ENCODE data around the gene B3GALT5. TPM values are rescaled to one million over a fixed set of nuclear protein-coding genes. Genes with fewer than 3 reads are reported as not detected.

Gene B3GALT5
- polyA plus RNA-seq, 2 donors: 0.47 to 0.49 TPM

- WGBS, 2 donors: 77 to 84% methylated on average over 7 of the region's 7 CpGs
- H3K27me3 ChIP-seq (ENCODE audit: control insufficient read depth in 1 of 2, insufficient read depth in 2 of 2, low read length in 2 of 2): no peaks in the 10 kb centered on the region
- H3K27ac ChIP-seq (ENCODE audit: low read depth in 2 of 2, low read length in 1 of 2): no peak overlapping the region
- H3K4me3 ChIP-seq (ENCODE audit: low read depth in 1 of 2, low read length in 2 of 2): no peak overlapping the region
- no peaks in the 10 kb centered on the region for H3K4me1 ChIP-seq (ENCODE audit: control insufficient read depth in 2 of 2, insufficient read depth in 2 of 2, low read length in 1 of 2)
- no peaks in the 10 kb centered on the region for H3K36me3 ChIP-seq (ENCODE audit: control insufficient read depth in 2 of 2, insufficient read depth in 2 of 2, low read length in 1 of 2)
- no peaks in the 10 kb centered on the region for H3K9me3 ChIP-seq (ENCODE audit: control insufficient read depth in 2 of 2, insufficient read depth in 1 of 2, low read depth in 1 of 2, low read length in 1 of 2)
Measured at GRCh38 chr21:39696196-39696595, 83.5 kb downstream of the B3GALT5 start.

GRCh38 chr21:39696618-39697017, 83.9 kb downstream of the B3GALT5 start:
- H3K9me3 ChIP-seq (ENCODE audit: control insufficient read depth in 2 of 2, insufficient read depth in 1 of 2, low read depth in 1 of 2, low read length in 1 of 2): no peaks in the 10 kb centered on the region
- no peak overlapping the region for H3K27ac ChIP-seq (ENCODE audit: low read depth in 2 of 2, low read length in 1 of 2)
- WGBS, 2 donors: 55 to 62% methylated on average over 4 of the region's 4 CpGs
- no peaks in the 10 kb centered on the region for H3K36me3 ChIP-seq (ENCODE audit: control insufficient read depth in 2 of 2, insufficient read depth in 2 of 2, low read length in 1 of 2)
- H3K27me3 ChIP-seq (ENCODE audit: control insufficient read depth in 1 of 2, insufficient read depth in 2 of 2, low read length in 2 of 2): no peaks in the 10 kb centered on the region
- H3K4me1 ChIP-seq (ENCODE audit: control insufficient read depth in 2 of 2, insufficient read depth in 2 of 2, low read length in 1 of 2): no peaks in the 10 kb centered on the region
- no peak overlapping the region for H3K4me3 ChIP-seq (ENCODE audit: low read depth in 1 of 2, low read length in 2 of 2)

- peaks cover 0 to 2% of the 10 kb centered on the region in 2 donors for H3K9me3 ChIP-seq (ENCODE audit: control insufficient read depth in 2 of 2, insufficient read depth in 1 of 2, low read depth in 1 of 2, low read length in 1 of 2)
- H3K27me3 ChIP-seq (ENCODE audit: control insufficient read depth in 1 of 2, insufficient read depth in 2 of 2, low read length in 2 of 2): no peaks in the 10 kb centered on the region
- H3K4me3 ChIP-seq (ENCODE audit: low read depth in 1 of 2, low read length in 2 of 2): no peak overlapping the region
- no peaks in the 10 kb centered on the region for H3K36me3 ChIP-seq (ENCODE audit: control insufficient read depth in 2 of 2, insufficient read depth in 2 of 2, low read length in 1 of 2)
- H3K4me1 ChIP-seq (ENCODE audit: control insufficient read depth in 2 of 2, insufficient read depth in 2 of 2, low read length in 1 of 2): no peaks in the 10 kb centered on the region
- no peak overlapping the region for H3K27ac ChIP-seq (ENCODE audit: low read depth in 2 of 2, low read length in 1 of 2)
- 64 to 66% methylated on average over 2 of the region's 2 CpGs for WGBS, 2 donors
Measured at GRCh38 chr21:39700318-39700717, 87.6 kb downstream of the B3GALT5 start.

GRCh38 chr21:39703578-39703977, 90.8 kb downstream of the B3GALT5 start:
- Histone ChIP-seq H3K9me3 (ENCODE audit: control insufficient read depth in 2 of 2, insufficient read depth in 1 of 2, low read depth in 1 of 2, low read length in 1 of 2) (peaks cover 0 to 2% of the 10 kb centered on the region in 2 donors), H3K4me1 (ENCODE audit: control insufficient read depth in 2 of 2, insufficient read depth in 2 of 2, low read length in 1 of 2) (no peaks in the 10 kb centered on the region), H3K27me3 (ENCODE audit: control insufficient read depth in 1 of 2, insufficient read depth in 2 of 2, low read length in 2 of 2) (no peaks in the 10 kb centered on the region), H3K4me3 (ENCODE audit: low read depth in 1 of 2, low read length in 2 of 2) (no peak overlapping the region), H3K27ac (ENCODE audit: low read depth in 2 of 2, low read length in 1 of 2) (no peak overlapping the region), H3K36me3 (ENCODE audit: control insufficient read depth in 2 of 2, insufficient read depth in 2 of 2, low read length in 1 of 2) (no peaks in the 10 kb centered on the region)
- WGBS, 2 donors: 73 to 76% methylated on average over 1 of the region's 1 CpG

- no peak overlapping the region for H3K27ac ChIP-seq (ENCODE audit: low read depth in 2 of 2, low read length in 1 of 2)
- H3K27me3 ChIP-seq (ENCODE audit: control insufficient read depth in 1 of 2, insufficient read depth in 2 of 2, low read length in 2 of 2): no peaks in the 10 kb centered on the region
- H3K4me3 ChIP-seq (ENCODE audit: low read depth in 1 of 2, low read length in 2 of 2): no peak overlapping the region
- H3K9me3 ChIP-seq (ENCODE audit: control insufficient read depth in 2 of 2, insufficient read depth in 1 of 2, low read depth in 1 of 2, low read length in 1 of 2): peaks cover 0 to 2% of the 10 kb centered on the region in 2 donors
- no peaks in the 10 kb centered on the region for H3K4me1 ChIP-seq (ENCODE audit: control insufficient read depth in 2 of 2, insufficient read depth in 2 of 2, low read length in 1 of 2)
- no peaks in the 10 kb centered on the region for H3K36me3 ChIP-seq (ENCODE audit: control insufficient read depth in 2 of 2, insufficient read depth in 2 of 2, low read length in 1 of 2)
- 85 to 87% methylated on average over 2 of the region's 2 CpGs for WGBS, 2 donors
Measured at GRCh38 chr21:39705849-39706248, 93.1 kb downstream of the B3GALT5 start.

GRCh38 chr21:39707316-39707715, 94.6 kb downstream of the B3GALT5 start:
- no peaks in the 10 kb centered on the region for H3K4me1 ChIP-seq (ENCODE audit: control insufficient read depth in 2 of 2, insufficient read depth in 2 of 2, low read length in 1 of 2)
- 29 to 43% methylated on average over 1 of the region's 1 CpG for WGBS, 2 donors

GRCh38 chr21:39710866-39711265, 98.1 kb downstream of the B3GALT5 start:
- Histone ChIP-seq H3K27ac (ENCODE audit: low read depth in 2 of 2, low read length in 1 of 2) (no peak overlapping the region), H3K36me3 (ENCODE audit: control insufficient read depth in 2 of 2, insufficient read depth in 2 of 2, low read length in 1 of 2) (no peaks in the 10 kb centered on the region), H3K4me3 (ENCODE audit: low read depth in 1 of 2, low read length in 2 of 2) (no peak overlapping the region), H3K9me3 (ENCODE audit: control insufficient read depth in 2 of 2, insufficient read depth in 1 of 2, low read depth in 1 of 2, low read length in 1 of 2) (no peaks in the 10 kb centered on the region), H3K27me3 (ENCODE audit: control insufficient read depth in 1 of 2, insufficient read depth in 2 of 2, low read length in 2 of 2) (no peaks in the 10 kb centered on the region), H3K4me1 (ENCODE audit: control insufficient read depth in 2 of 2, insufficient read depth in 2 of 2, low read length in 1 of 2) (no peaks in the 10 kb centered on the region)
- WGBS, 2 donors: 90 to 94% methylated on average over 8 of the region's 8 CpGs

More at GRCh38 chr21:39707316-39707715, 94.6 kb downstream of the B3GALT5 start:
- Histone ChIP-seq H3K9me3 (ENCODE audit: control insufficient read depth in 2 of 2, insufficient read depth in 1 of 2, low read depth in 1 of 2, low read length in 1 of 2) (peaks cover 0 to 2% of the 10 kb centered on the region in 2 donors), H3K4me3 (ENCODE audit: low read depth in 1 of 2, low read length in 2 of 2) (no peak overlapping the region), H3K36me3 (ENCODE audit: control insufficient read depth in 2 of 2, insufficient read depth in 2 of 2, low read length in 1 of 2) (no peaks in the 10 kb centered on the region), H3K27me3 (ENCODE audit: control insufficient read depth in 1 of 2, insufficient read depth in 2 of 2, low read length in 2 of 2) (no peaks in the 10 kb centered on the region), H3K27ac (ENCODE audit: low read depth in 2 of 2, low read length in 1 of 2) (no peak overlapping the region)

GRCh38 chr21:39712273-39712672, 99.5 kb downstream of the B3GALT5 start:
- Histone ChIP-seq H3K27ac (ENCODE audit: low read depth in 2 of 2, low read length in 1 of 2) (no peak overlapping the region), H3K4me3 (ENCODE audit: low read depth in 1 of 2, low read length in 2 of 2) (no peak overlapping the region), H3K9me3 (ENCODE audit: control insufficient read depth in 2 of 2, insufficient read depth in 1 of 2, low read depth in 1 of 2, low read length in 1 of 2) (no peaks in the 10 kb centered on the region), H3K36me3 (ENCODE audit: control insufficient read depth in 2 of 2, insufficient read depth in 2 of 2, low read length in 1 of 2) (no peaks in the 10 kb centered on the region), H3K4me1 (ENCODE audit: control insufficient read depth in 2 of 2, insufficient read depth in 2 of 2, low read length in 1 of 2) (no peaks in the 10 kb centered on the region), H3K27me3 (ENCODE audit: control insufficient read depth in 1 of 2, insufficient read depth in 2 of 2, low read length in 2 of 2) (no peaks in the 10 kb centered on the region)
- 83 to 87% methylated on average over 7 of the region's 7 CpGs for WGBS, 2 donors

- no peak overlapping the region for H3K4me3 ChIP-seq (ENCODE audit: low read depth in 1 of 2, low read length in 2 of 2)
- H3K36me3 ChIP-seq (ENCODE audit: control insufficient read depth in 2 of 2, insufficient read depth in 2 of 2, low read length in 1 of 2): no peaks in the 10 kb centered on the region
- H3K27ac ChIP-seq (ENCODE audit: low read depth in 2 of 2, low read length in 1 of 2): no peak overlapping the region
- no peaks in the 10 kb centered on the region for H3K9me3 ChIP-seq (ENCODE audit: control insufficient read depth in 2 of 2, insufficient read depth in 1 of 2, low read depth in 1 of 2, low read length in 1 of 2)
- H3K27me3 ChIP-seq (ENCODE audit: control insufficient read depth in 1 of 2, insufficient read depth in 2 of 2, low read length in 2 of 2): no peaks in the 10 kb centered on the region
- H3K4me1 ChIP-seq (ENCODE audit: control insufficient read depth in 2 of 2, insufficient read depth in 2 of 2, low read length in 1 of 2): no peaks in the 10 kb centered on the region
- 63 to 65% methylated on average over 3 of the region's 3 CpGs for WGBS, 2 donors
Measured at GRCh38 chr21:39712976-39713375, 100.2 kb downstream of the B3GALT5 start.

GRCh38 chr21:39713905-39714304, 101.2 kb downstream of the B3GALT5 start:
- Histone ChIP-seq H3K27me3 (ENCODE audit: control insufficient read depth in 1 of 2, insufficient read depth in 2 of 2, low read length in 2 of 2) (no peaks in the 10 kb centered on the region), H3K4me1 (ENCODE audit: control insufficient read depth in 2 of 2, insufficient read depth in 2 of 2, low read length in 1 of 2) (no peaks in the 10 kb centered on the region), H3K4me3 (ENCODE audit: low read depth in 1 of 2, low read length in 2 of 2) (no peak overlapping the region), H3K36me3 (ENCODE audit: control insufficient read depth in 2 of 2, insufficient read depth in 2 of 2, low read length in 1 of 2) (no peaks in the 10 kb centered on the region), H3K9me3 (ENCODE audit: control insufficient read depth in 2 of 2, insufficient read depth in 1 of 2, low read depth in 1 of 2, low read length in 1 of 2) (no peaks in the 10 kb centered on the region), H3K27ac (ENCODE audit: low read depth in 2 of 2, low read length in 1 of 2) (no peak overlapping the region)
- WGBS, 2 donors: 84 to 85% methylated on average over 7 of the region's 7 CpGs

Data from esophagus (tissue), 2 donors.